GM12878 (cell line): Measurements from ENCODE around the gene DHRS12. TPM values are rescaled to one million over a fixed set of nuclear protein-coding genes. Genes with fewer than 3 reads are reported as not detected.

Experiments used
- ESRRA ChIP-seq: IDR thresholded peaks from 2 replicates; pipeline ENCODE4 v1.6.1; 2012; ENCODE audit warnings: mild to moderate bottlenecking, low read length, improper control_type of control experiment
- FOS ChIP-seq: IDR thresholded peaks from 3 replicates; pipeline ENCODE4 v1.6.1; 2011; ENCODE audit warnings: borderline replicate concordance; ENCODE audit not compliant: insufficient read length; ENCODE audit errors: extremely low read depth
- FOXM1 ChIP-seq: IDR thresholded peaks from 2 replicates; pipeline ENCODE4 v1.6.1; 2012; ENCODE audit warnings: low read depth, mild to moderate bottlenecking, inconsistent platforms, low read length, moderate library complexity
- MTA3 ChIP-seq: IDR thresholded peaks from 2 replicates; pipeline ENCODE4 v1.6.1; 2012; ENCODE audit warnings: low read length, inconsistent platforms, borderline replicate concordance
- MYB ChIP-seq: fragments of 150-350 bp; IDR thresholded peaks from 2 replicates; pipeline ENCODE4 v1.6.1; 2014; ENCODE audit warnings: mild to moderate bottlenecking, low read depth, low read length, borderline replicate concordance
- NFXL1 ChIP-seq: fragments of 450-650 bp; IDR thresholded peaks from 2 replicates; pipeline ENCODE4 v1.6.1; 2017; ENCODE audit warnings: antibody characterized with exemption, mild to moderate bottlenecking, borderline replicate concordance
- NFYB ChIP-seq: IDR thresholded peaks from 2 replicates; pipeline ENCODE4 v1.6.1; 2011; ENCODE audit warnings: low read depth, mild to moderate bottlenecking, low read length, improper control_type of control experiment, moderate library complexity; ENCODE audit not compliant: insufficient read depth
- SMAD5 ChIP-seq: IDR thresholded peaks from 2 replicates; pipeline ENCODE4 v1.6.1; 2016; ENCODE audit warnings: antibody characterized with exemption, low read depth
- SUZ12 ChIP-seq: fragments of 200-600 bp; sonication (generic); IDR thresholded peaks from one replicate; pipeline ENCODE4 v1.6.1; 2018; ENCODE audit warnings: antibody characterized with exemption, mild to moderate bottlenecking; ENCODE audit not compliant: unreplicated experiment
- ZNF384 ChIP-seq: IDR thresholded peaks from 2 replicates; pipeline ENCODE4 v1.6.1; 2012; ENCODE audit warnings: low read depth, mild to moderate bottlenecking, low read length, improper control_type of control experiment, borderline replicate concordance
- polyA plus RNA-seq, 11 experiments: library from polyadenylated mRNA; depleted of rRNA in 4 of 11; unstranded in 6 of 11; stranded (reverse) in 5 of 11; fragments of >200 nt; fragmentation: Nextera tagmentation in 4 of 11; fragmentation: Illumina TruSeq in 1 of 11; extraction: Ambion mirVana in 4 of 11; extraction: Trizol in 1 of 11; gene quantifications; 1 replicate in 1 of 11; 2 replicates in 10 of 11; pipeline versions ENCODE4 v1.2.1 to v1.2.3, GENCODE V29; 2011 to 2016; ENCODE audit warnings: inconsistent platforms in 2 of 11, missing spikeins in 2 of 11, low read depth in 1 of 11
- total RNA-seq, 4 experiments: library from RNA; depleted of rRNA in 3 of 4; stranded (reverse); fragments of >200 nt in 3 of 4; fragmentation: Illumina TruSeq in 1 of 4; extraction: Trizol in 1 of 4; gene quantifications; 2 replicates each; pipeline versions ENCODE4 v1.2.1 to v1.2.3, GENCODE V29; 2013 to 2021
- TF ChIP-seq, protein P1 (sequence below): IDR thresholded peaks from 2 replicates; pipeline ENCODE4 v1.6.1; 2012; ENCODE audit warnings: mild to moderate bottlenecking, low read depth, low read length
- TF ChIP-seq, protein P2 (sequence below): IDR thresholded peaks from 2 replicates; pipeline ENCODE4 v1.6.1; 2012; ENCODE audit warnings: improper control_type of control experiment, low read depth, low read length; ENCODE audit not compliant: insufficient replicate concordance
- TF ChIP-seq, protein P3 (sequence below): fragments of 450-650 bp; IDR thresholded peaks from 2 replicates; pipeline ENCODE4 v1.6.1; 2016; ENCODE audit warnings: mild to moderate bottlenecking, moderate library complexity, borderline replicate concordance
- TF ChIP-seq, protein P4 (sequence below): IDR thresholded peaks from 2 replicates; pipeline ENCODE4 v1.6.1; 2012; ENCODE audit warnings: low read length, inconsistent platforms

The DHRS12 gene
- total and polyA plus RNA-seq, 10 of the 15 experiments (the other 5 are each of a cell fraction or from before 2014, with no cell fraction given) = 2.9 to 11.3 (median 8.2) TPM

DNA sequence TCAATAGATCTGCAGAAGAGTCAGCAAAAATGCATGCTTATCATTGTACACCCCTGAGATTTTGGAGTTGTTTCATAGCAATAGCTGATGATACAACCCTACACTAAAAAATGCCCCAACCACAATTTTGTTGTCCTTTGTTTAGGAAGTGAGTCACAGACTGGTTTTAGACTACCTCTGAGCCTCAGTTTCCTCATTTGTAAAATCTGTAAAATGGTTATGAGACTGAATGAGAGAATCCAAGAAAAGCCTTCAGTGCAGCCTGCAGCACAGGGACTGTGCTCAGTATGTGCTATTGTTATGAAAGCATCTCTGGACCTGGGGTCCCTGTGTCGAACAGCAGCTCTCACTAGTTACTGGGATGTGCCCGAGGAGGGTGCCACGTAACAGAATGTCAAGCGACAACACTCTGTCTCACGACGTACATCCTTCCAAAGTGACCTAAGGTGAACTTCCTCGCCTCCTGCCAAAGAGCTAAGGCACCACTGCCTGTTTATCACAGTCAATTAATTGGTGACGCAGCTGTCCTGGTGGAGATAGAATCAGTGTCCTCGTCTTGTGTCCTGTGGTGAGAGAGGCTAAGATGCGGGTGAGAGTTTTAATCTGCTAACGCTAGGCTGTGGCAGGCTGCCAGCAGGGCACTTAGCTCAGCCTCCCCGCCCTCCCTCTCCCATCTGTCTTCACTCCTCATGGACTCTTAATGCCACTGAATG lies 18.1 kb downstream of the DHRS12 start (continued):
- TF ChIP-seq, protein P1, sequence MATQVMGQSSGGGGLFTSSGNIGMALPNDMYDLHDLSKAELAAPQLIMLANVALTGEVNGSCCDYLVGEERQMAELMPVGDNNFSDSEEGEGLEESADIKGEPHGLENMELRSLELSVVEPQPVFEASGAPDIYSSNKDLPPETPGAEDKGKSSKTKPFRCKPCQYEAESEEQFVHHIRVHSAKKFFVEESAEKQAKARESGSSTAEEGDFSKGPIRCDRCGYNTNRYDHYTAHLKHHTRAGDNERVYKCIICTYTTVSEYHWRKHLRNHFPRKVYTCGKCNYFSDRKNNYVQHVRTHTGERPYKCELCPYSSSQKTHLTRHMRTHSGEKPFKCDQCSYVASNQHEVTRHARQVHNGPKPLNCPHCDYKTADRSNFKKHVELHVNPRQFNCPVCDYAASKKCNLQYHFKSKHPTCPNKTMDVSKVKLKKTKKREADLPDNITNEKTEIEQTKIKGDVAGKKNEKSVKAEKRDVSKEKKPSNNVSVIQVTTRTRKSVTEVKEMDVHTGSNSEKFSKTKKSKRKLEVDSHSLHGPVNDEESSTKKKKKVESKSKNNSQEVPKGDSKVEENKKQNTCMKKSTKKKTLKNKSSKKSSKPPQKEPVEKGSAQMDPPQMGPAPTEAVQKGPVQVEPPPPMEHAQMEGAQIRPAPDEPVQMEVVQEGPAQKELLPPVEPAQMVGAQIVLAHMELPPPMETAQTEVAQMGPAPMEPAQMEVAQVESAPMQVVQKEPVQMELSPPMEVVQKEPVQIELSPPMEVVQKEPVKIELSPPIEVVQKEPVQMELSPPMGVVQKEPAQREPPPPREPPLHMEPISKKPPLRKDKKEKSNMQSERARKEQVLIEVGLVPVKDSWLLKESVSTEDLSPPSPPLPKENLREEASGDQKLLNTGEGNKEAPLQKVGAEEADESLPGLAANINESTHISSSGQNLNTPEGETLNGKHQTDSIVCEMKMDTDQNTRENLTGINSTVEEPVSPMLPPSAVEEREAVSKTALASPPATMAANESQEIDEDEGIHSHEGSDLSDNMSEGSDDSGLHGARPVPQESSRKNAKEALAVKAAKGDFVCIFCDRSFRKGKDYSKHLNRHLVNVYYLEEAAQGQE = no peak
- no peak for TF ChIP-seq FOS
- TF ChIP-seq SUZ12 = no peak
- no peak for TF ChIP-seq NFXL1
- TF ChIP-seq, protein P2, sequence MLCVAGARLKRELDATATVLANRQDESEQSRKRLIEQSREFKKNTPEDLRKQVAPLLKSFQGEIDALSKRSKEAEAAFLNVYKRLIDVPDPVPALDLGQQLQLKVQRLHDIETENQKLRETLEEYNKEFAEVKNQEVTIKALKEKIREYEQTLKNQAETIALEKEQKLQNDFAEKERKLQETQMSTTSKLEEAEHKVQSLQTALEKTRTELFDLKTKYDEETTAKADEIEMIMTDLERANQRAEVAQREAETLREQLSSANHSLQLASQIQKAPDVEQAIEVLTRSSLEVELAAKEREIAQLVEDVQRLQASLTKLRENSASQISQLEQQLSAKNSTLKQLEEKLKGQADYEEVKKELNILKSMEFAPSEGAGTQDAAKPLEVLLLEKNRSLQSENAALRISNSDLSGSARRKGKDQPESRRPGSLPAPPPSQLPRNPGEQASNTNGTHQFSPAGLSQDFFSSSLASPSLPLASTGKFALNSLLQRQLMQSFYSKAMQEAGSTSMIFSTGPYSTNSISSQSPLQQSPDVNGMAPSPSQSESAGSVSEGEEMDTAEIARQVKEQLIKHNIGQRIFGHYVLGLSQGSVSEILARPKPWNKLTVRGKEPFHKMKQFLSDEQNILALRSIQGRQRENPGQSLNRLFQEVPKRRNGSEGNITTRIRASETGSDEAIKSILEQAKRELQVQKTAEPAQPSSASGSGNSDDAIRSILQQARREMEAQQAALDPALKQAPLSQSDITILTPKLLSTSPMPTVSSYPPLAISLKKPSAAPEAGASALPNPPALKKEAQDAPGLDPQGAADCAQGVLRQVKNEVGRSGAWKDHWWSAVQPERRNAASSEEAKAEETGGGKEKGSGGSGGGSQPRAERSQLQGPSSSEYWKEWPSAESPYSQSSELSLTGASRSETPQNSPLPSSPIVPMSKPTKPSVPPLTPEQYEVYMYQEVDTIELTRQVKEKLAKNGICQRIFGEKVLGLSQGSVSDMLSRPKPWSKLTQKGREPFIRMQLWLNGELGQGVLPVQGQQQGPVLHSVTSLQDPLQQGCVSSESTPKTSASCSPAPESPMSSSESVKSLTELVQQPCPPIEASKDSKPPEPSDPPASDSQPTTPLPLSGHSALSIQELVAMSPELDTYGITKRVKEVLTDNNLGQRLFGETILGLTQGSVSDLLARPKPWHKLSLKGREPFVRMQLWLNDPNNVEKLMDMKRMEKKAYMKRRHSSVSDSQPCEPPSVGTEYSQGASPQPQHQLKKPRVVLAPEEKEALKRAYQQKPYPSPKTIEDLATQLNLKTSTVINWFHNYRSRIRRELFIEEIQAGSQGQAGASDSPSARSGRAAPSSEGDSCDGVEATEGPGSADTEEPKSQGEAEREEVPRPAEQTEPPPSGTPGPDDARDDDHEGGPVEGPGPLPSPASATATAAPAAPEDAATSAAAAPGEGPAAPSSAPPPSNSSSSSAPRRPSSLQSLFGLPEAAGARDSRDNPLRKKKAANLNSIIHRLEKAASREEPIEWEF = no peak
- TF ChIP-seq, protein P3, sequence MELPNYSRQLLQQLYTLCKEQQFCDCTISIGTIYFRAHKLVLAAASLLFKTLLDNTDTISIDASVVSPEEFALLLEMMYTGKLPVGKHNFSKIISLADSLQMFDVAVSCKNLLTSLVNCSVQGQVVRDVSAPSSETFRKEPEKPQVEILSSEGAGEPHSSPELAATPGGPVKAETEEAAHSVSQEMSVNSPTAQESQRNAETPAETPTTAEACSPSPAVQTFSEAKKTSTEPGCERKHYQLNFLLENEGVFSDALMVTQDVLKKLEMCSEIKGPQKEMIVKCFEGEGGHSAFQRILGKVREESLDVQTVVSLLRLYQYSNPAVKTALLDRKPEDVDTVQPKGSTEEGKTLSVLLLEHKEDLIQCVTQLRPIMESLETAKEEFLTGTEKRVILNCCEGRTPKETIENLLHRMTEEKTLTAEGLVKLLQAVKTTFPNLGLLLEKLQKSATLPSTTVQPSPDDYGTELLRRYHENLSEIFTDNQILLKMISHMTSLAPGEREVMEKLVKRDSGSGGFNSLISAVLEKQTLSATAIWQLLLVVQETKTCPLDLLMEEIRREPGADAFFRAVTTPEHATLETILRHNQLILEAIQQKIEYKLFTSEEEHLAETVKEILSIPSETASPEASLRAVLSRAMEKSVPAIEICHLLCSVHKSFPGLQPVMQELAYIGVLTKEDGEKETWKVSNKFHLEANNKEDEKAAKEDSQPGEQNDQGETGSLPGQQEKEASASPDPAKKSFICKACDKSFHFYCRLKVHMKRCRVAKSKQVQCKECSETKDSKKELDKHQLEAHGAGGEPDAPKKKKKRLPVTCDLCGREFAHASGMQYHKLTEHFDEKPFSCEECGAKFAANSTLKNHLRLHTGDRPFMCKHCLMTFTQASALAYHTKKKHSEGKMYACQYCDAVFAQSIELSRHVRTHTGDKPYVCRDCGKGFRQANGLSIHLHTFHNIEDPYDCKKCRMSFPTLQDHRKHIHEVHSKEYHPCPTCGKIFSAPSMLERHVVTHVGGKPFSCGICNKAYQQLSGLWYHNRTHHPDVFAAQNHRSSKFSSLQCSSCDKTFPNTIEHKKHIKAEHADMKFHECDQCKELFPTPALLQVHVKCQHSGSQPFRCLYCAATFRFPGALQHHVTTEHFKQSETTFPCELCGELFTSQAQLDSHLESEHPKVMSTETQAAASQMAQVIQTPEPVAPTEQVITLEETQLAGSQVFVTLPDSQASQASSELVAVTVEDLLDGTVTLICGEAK = no peak
- TF ChIP-seq, protein P4, sequence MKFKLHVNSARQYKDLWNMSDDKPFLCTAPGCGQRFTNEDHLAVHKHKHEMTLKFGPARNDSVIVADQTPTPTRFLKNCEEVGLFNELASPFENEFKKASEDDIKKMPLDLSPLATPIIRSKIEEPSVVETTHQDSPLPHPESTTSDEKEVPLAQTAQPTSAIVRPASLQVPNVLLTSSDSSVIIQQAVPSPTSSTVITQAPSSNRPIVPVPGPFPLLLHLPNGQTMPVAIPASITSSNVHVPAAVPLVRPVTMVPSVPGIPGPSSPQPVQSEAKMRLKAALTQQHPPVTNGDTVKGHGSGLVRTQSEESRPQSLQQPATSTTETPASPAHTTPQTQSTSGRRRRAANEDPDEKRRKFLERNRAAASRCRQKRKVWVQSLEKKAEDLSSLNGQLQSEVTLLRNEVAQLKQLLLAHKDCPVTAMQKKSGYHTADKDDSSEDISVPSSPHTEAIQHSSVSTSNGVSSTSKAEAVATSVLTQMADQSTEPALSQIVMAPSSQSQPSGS = no peak
- no peak for TF ChIP-seq MTA3
- TF ChIP-seq SMAD5 = no peak
- no peak for TF ChIP-seq MYB
- TF ChIP-seq NFYB = no peak
- TF ChIP-seq ZNF384 = no peak
- no peak for TF ChIP-seq ESRRA
- TF ChIP-seq FOXM1 = no peak
